ENCODE results near the gene CFAP46. TPM values are rescaled to one million over a fixed set of nuclear protein-coding genes. Genes with fewer than 3 reads are reported as not detected.

Gene CFAP46
- total and polyA plus RNA-seq, 10 donors = 0.03 to 1.1 (median 0.12) TPM; not detected in 2

DNA sequence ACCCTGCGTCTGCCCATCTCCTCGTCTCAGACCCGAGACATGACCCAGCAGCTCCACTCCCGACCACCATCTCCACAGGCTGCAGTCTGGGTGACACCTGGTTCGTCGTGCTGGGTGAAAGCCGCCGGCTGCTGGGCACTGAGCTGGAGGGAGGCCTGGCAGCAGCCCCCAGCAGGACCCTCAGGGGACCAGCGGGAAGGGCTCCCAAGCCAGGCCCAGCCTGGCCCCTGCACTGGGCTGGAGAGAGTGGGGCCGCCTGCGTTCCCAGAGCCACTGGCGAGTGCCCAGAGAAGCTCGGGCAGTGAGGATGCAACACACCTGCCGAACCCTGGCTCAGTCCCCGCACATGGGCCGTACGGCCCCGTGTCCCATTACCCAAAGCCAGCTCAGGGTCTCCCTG, 21.3 kb downstream of the CFAP46 start:
- Histone ChIP-seq H3K4me3 (no peak overlapping the region), H3K4me1 (peaks cover 0 to under 1% (median 0%) of the 10 kb centered on the region in 6 donors), H3K27me3 (replicated peaks in 1 of 7) (peaks cover 0 to 91% (median 20%) of the 10 kb centered on the region in 7 donors), H3K36me3 (no peaks in the 10 kb centered on the region), H3K27ac (no peak overlapping the region), H3K9me3 (no peaks in the 10 kb centered on the region)
- TF ChIP-seq POLR2AphosphoS5 (IDR thresholded peaks at IDR 0.05) = no peak
- TF ChIP-seq, protein P1, sequence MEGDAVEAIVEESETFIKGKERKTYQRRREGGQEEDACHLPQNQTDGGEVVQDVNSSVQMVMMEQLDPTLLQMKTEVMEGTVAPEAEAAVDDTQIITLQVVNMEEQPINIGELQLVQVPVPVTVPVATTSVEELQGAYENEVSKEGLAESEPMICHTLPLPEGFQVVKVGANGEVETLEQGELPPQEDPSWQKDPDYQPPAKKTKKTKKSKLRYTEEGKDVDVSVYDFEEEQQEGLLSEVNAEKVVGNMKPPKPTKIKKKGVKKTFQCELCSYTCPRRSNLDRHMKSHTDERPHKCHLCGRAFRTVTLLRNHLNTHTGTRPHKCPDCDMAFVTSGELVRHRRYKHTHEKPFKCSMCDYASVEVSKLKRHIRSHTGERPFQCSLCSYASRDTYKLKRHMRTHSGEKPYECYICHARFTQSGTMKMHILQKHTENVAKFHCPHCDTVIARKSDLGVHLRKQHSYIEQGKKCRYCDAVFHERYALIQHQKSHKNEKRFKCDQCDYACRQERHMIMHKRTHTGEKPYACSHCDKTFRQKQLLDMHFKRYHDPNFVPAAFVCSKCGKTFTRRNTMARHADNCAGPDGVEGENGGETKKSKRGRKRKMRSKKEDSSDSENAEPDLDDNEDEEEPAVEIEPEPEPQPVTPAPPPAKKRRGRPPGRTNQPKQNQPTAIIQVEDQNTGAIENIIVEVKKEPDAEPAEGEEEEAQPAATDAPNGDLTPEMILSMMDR (IDR thresholded peaks at IDR 0.05 in 8 of 11, conservative IDR thresholded peaks at IDR 0.05 in 3 of 11) = no peak
- WGBS, 5 donors = 89 to 97% (median 92%) methylated on average over 9 to 18 of the region's 18 CpGs
- DNase-seq = peak; percentile 69
- intact Hi-C loops (cut with DNase I; ENCODE audit: low total_unique reads) = no loop called here

DNA sequence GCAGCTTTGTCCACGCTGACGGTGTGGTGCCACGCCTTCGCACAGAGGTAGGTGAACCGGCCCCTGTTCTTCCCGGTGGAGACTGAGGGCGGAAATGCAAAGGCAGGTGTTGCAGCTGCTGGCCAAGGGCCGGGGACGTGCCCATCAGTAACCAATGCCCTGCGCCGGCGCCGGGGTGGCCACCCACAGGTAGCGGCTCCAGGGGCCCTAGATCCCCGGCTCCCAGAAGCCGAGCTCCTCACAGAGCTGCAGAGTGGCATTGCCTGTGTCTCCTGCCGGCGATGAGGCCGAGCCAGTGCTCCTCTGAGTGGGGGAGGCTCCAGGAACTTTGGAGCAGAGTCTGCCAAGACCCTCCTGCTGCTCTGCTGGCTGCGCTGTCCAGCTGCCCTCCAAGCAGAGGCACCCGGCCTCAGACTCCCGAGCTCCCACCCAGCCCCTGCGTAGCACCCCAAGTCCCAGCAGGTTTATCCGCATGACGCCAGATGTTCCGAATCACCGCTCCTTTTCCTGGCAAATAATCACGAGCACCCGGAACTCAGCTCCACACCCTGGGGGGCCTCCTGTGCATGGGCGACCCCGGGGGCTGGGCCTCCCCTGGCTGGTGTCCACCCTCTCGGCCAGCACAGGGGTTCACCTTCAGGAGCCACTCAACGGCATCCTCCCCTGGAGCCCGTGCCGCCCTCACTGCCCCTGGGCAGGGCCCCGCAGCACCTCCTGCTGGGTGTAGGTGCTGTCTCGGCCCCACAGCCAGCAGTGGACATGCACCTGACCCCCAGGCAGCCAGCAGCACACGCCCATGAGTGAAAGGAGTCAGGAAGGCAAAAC, 22.1 kb downstream of the CFAP46 start:
- Histone ChIP-seq H3K27ac (no peak overlapping the region), H3K9me3 (no peaks in the 10 kb centered on the region), H3K4me3 (no peak overlapping the region), H3K27me3 (replicated peaks in 1 of 7) (peaks cover 0 to 91% (median 20%) of the 10 kb centered on the region in 7 donors), H3K36me3 (no peaks in the 10 kb centered on the region), H3K4me1 (peaks cover 0 to 9% (median 1%) of the 10 kb centered on the region in 6 donors)
- TF ChIP-seq POLR2AphosphoS5 (IDR thresholded peaks at IDR 0.05) = no peak
- TF ChIP-seq POLR2A (IDR thresholded peaks at IDR 0.05) = no peak
- TF ChIP-seq, protein P1 (IDR thresholded peaks at IDR 0.05 in 8 of 11, conservative IDR thresholded peaks at IDR 0.05 in 3 of 11) = no peak
- WGBS, 5 donors = 83 to 92% (median 89%) methylated on average over 13 to 38 of the region's 38 CpGs
- intact Hi-C loops (cut with DNase I; ENCODE audit: low total_unique reads) = no loop called here
- DNase-seq = peak; percentile 68

DNA sequence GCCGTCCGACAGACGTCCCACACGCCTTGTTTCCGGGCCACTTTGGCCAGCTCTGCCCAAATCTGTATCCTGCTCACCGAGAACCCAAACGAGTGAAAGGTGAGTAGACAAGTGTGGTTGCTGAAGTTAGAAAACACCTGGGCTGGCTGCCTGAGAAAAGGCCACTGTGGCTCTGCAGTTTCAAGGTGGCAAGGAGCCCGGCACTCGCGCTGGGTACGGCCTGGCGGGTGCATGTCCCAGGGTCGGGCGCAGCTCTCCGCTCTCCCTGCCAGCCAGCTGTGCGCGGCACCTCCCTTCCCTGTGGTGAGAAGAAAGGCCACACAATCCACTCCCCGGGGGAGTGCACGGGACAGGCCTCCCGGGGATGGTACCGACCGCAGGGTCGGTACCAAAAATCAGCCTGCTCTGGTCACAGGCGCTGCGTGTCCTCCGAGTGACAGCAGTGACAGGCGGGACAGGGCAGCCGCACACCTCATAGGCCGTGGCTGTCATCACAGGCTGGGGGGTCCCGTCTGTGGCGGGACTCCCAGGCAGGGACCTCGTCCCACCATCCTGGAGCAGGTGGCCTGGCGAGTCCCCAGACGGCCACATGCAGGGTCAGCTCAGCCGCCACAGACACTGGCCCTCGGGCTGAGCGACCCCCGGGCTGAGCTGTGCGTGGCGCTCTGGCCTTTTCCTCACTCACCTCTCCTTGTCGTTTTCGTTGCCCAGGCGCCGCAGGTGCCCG, 22.8 kb downstream of the CFAP46 start:
- Histone ChIP-seq H3K27me3 (replicated peaks in 1 of 7) (peaks cover 0 to 93% (median 20%) of the 10 kb centered on the region in 7 donors), H3K4me1 (peaks cover 0 to 15% (median 8%) of the 10 kb centered on the region in 6 donors), H3K36me3 (no peaks in the 10 kb centered on the region), H3K4me3 (no peak overlapping the region), H3K9me3 (no peaks in the 10 kb centered on the region), H3K27ac (no peak overlapping the region)
- intact Hi-C loops (cut with DNase I; ENCODE audit: low total_unique reads) = no loop called here
- TF ChIP-seq POLR2AphosphoS5 (IDR thresholded peaks at IDR 0.05) (no peak), POLR2A (IDR thresholded peaks at IDR 0.05) (no peak)
- TF ChIP-seq, protein P1 (IDR thresholded peaks at IDR 0.05 in 8 of 11, conservative IDR thresholded peaks at IDR 0.05 in 3 of 11) = no peak
- peak; percentile 67 for DNase-seq
- WGBS, 5 donors = 92 to 96% (median 92%) methylated on average over 27 to 45 of the region's 45 CpGs

Measured in spleen (tissue), 11 donors.